HEK293 (cell line): Measurements from ENCODE around the gene DPYD.

Experiments
- CTCF ChIA-PET: fragments of 350-600 bp; formaldehyde crosslinking; extraction: SDS; loops from one replicate; lab custom pipeline; 2021; ENCODE audit warnings: antibody characterized with exemption; lab: Yijun Ruan, JAX
- POLR2A ChIA-PET: fragments of 300-600 bp; formaldehyde crosslinking; extraction: SDS; loops from one replicate; lab custom pipeline; 2020; ENCODE audit warnings: antibody characterized with exemption, inconsistent platforms; lab: Yijun Ruan, JAX
- H3K27ac ChIP-seq: fragments of 200-500 bp; sonication (Bioruptor generic); 2 replicates; pipeline ENCODE4 v1.5.1; 2014; ENCODE audit warnings: low read depth, low read length, control low read depth, inconsistent platforms; ENCODE audit errors: extremely low read depth
- H3K36me3 ChIP-seq, 2 experiments: fragments of 200-500 bp in 1 of 2; sonication (Bioruptor generic) in 1 of 2; 1 replicate in 1 of 2; 2 replicates in 1 of 2; pipeline ENCODE4 v1.5.1; 2014 to 2017; ENCODE audit warnings: inconsistent platforms in 2 of 2, low read length in 2 of 2; ENCODE audit not compliant: control insufficient read depth in 2 of 2, insufficient read depth in 1 of 2
- H3K4me1 ChIP-seq: fragments of 200-500 bp; sonication (Bioruptor generic); 2 replicates; pipeline ENCODE4 v1.5.1; 2014; ENCODE audit warnings: mild to moderate bottlenecking, low read length, inconsistent platforms; ENCODE audit not compliant: control insufficient read depth, insufficient read depth
- H3K4me3 ChIP-seq: 2 replicates; pipeline ENCODE4 v1.5.1; 2011; ENCODE audit warnings: low read depth, mild to moderate bottlenecking, control low read depth, low read length, moderate library complexity
- H3K9me3 ChIP-seq: fragments of 200-500 bp; sonication (Bioruptor generic); 2 replicates; pipeline ENCODE4 v1.5.1; 2014; ENCODE audit warnings: low read depth, low read length, inconsistent platforms; ENCODE audit not compliant: control insufficient read depth, insufficient read depth
- BCL11A ChIP-seq: fragments of 450-650 bp; formaldehyde crosslinking; IDR thresholded peaks from 2 replicates; pipeline ENCODE4 v1.5.1; 2016; ENCODE audit warnings: low read depth, missing biosample characterization, missing genetic modification characterization
- FEZF1 ChIP-seq: fragments of 450-650 bp; formaldehyde crosslinking; IDR thresholded peaks from 2 replicates; pipeline ENCODE4 v1.5.1; 2016; ENCODE audit warnings: missing biosample characterization, missing genetic modification characterization
- KLF8 ChIP-seq: fragments of 450-650 bp; formaldehyde crosslinking; IDR thresholded peaks from 2 replicates; pipeline ENCODE4 v1.5.1; 2016; ENCODE audit warnings: missing biosample characterization, missing genetic modification characterization
- MEIS1 ChIP-seq: sonication (generic); formaldehyde crosslinking; IDR thresholded peaks from 2 replicates; pipeline ENCODE4 v1.8.1; 2022; ENCODE audit warnings: missing genetic modification reagents, mild to moderate bottlenecking, borderline replicate concordance
- SP3 ChIP-seq: fragments of 450-650 bp; formaldehyde crosslinking; IDR thresholded peaks from 2 replicates; pipeline ENCODE4 v1.5.1; 2016; ENCODE audit warnings: missing biosample characterization, missing genetic modification characterization
- WT1 ChIP-seq: fragments of 450-650 bp; formaldehyde crosslinking; IDR thresholded peaks from 2 replicates; pipeline ENCODE4 v1.5.1; 2016; ENCODE audit warnings: missing biosample characterization, missing genetic modification characterization
- YY2 ChIP-seq: fragments of 450-650 bp; formaldehyde crosslinking; IDR thresholded peaks from 2 replicates; pipeline ENCODE4 v1.5.1; 2016; ENCODE audit warnings: missing biosample characterization, missing genetic modification characterization
- ZBTB1 ChIP-seq: fragments of 450-650 bp; formaldehyde crosslinking; IDR thresholded peaks from 2 replicates; pipeline ENCODE4 v1.5.1; 2016; ENCODE audit warnings: missing biosample characterization, missing genetic modification characterization
- ZFP3 ChIP-seq: fragments of 450-650 bp; formaldehyde crosslinking; IDR thresholded peaks from 2 replicates; pipeline ENCODE4 v1.5.1; 2016; ENCODE audit warnings: low read depth, missing biosample characterization, missing genetic modification characterization
- ZNF16 ChIP-seq: fragments of 450-650 bp; formaldehyde crosslinking; IDR thresholded peaks from 2 replicates; pipeline ENCODE4 v1.5.1; 2016; ENCODE audit warnings: low read depth, missing biosample characterization, missing genetic modification characterization
- ZNF184 ChIP-seq: fragments of 450-650 bp; IDR thresholded peaks from 2 replicates; pipeline ENCODE4 v1.5.1; 2018; ENCODE audit warnings: missing biosample characterization, mild to moderate bottlenecking, missing genetic modification characterization
- ZNF211 ChIP-seq: fragments of 450-650 bp; formaldehyde crosslinking; IDR thresholded peaks from 2 replicates; pipeline ENCODE4 v1.5.1; 2016; ENCODE audit warnings: low read depth, missing biosample characterization, missing genetic modification characterization
- ZNF23 ChIP-seq: fragments of 450-650 bp; formaldehyde crosslinking; IDR thresholded peaks from 2 replicates; pipeline ENCODE4 v1.5.1; 2016; ENCODE audit warnings: missing biosample characterization, missing genetic modification characterization, borderline replicate concordance
- ZNF280D ChIP-seq: fragments of 450-650 bp; formaldehyde crosslinking; IDR thresholded peaks from 2 replicates; pipeline ENCODE4 v1.5.1; 2016; ENCODE audit warnings: missing biosample characterization, missing genetic modification characterization
- ZNF292 ChIP-seq: fragments of 450-650 bp; formaldehyde crosslinking; IDR thresholded peaks from 2 replicates; pipeline ENCODE4 v1.5.1; 2016; ENCODE audit warnings: low read depth, missing biosample characterization, missing genetic modification characterization, borderline replicate concordance
- ZNF335 ChIP-seq: fragments of 450-650 bp; formaldehyde crosslinking; conservative IDR thresholded peaks from 2 replicates; pipeline ENCODE4 v1.5.1; 2016; ENCODE audit warnings: missing biosample characterization, missing genetic modification characterization
- ZNF391 ChIP-seq: fragments of 450-650 bp; formaldehyde crosslinking; IDR thresholded peaks from 2 replicates; pipeline ENCODE4 v1.5.1; 2016; ENCODE audit warnings: low read depth, missing biosample characterization, missing genetic modification characterization, borderline replicate concordance
- ZNF416 ChIP-seq: fragments of 450-650 bp; formaldehyde crosslinking; IDR thresholded peaks from 2 replicates; pipeline ENCODE4 v1.5.1; 2016; ENCODE audit warnings: missing biosample characterization, missing genetic modification characterization
- ZNF580 ChIP-seq: fragments of 450-650 bp; formaldehyde crosslinking; IDR thresholded peaks from 2 replicates; pipeline ENCODE4 v1.5.1; 2016; ENCODE audit warnings: missing biosample characterization, missing genetic modification characterization
- ZSCAN30 ChIP-seq: fragments of 450-650 bp; IDR thresholded peaks from 2 replicates; pipeline ENCODE4 v1.5.1; 2018; ENCODE audit warnings: missing biosample characterization, mild to moderate bottlenecking, missing genetic modification characterization, moderate library complexity
- TF ChIP-seq, protein P1 (sequence below): fragments of 450-650 bp; formaldehyde crosslinking; IDR thresholded peaks from 2 replicates; pipeline ENCODE4 v1.5.1; 2017; ENCODE audit warnings: missing biosample characterization, missing genetic modification characterization
- TF ChIP-seq, protein P2 (sequence below): fragments of 450-650 bp; formaldehyde crosslinking; IDR thresholded peaks from 2 replicates; pipeline ENCODE4 v1.5.1; 2016; ENCODE audit warnings: missing biosample characterization, missing genetic modification characterization
- TF ChIP-seq, protein P3 (sequence below): fragments of 450-650 bp; formaldehyde crosslinking; IDR thresholded peaks from 2 replicates; pipeline ENCODE4 v1.5.1; 2016; ENCODE audit warnings: missing biosample characterization, missing genetic modification characterization

DPYD gene

DNA sequence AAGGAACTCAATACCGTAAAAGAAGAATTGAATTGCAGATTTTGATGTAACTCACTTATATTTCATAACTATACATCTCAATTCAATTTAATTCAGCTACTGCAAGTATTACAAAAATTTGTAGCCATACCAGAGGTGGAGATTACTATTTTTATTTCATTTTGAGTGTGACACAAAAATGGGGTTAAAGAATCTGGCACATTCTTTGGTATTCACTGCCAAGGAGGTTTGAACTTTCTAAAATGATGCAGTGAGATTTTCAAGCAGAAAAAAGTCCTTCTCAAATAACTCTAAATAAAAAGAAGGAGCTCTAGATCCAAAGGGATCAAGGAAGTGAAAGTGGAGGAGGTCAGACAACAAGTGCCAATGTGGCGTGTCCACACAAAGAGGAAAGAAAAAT, 569.0 kb downstream of the DPYD start:
- no peaks in the 10 kb centered on the region for H3K36me3 ChIP-seq
- TF ChIP-seq ZNF335 (tag by site-specific recombination) (no peak), ZNF211 (tag by site-specific recombination) (no peak), ZNF184 (tag by site-specific recombination) (no peak), WT1 (tag by site-specific recombination) (no peak), ZNF416 (no peak), FEZF1 (tag by site-specific recombination) (no peak), ZSCAN30 (tag by site-specific recombination) (no peak), YY2 (tag by site-specific recombination) (no peak), ZNF391 (no peak), ZNF580 (tag by site-specific recombination) (no peak), ZBTB1 (tag by site-specific recombination) (no peak)
- ChIA-PET CTCF (interaction anchor here (0.9 kb wide), 1 partner anchor 45 kb away, joined by 3 read pairs; no protein-coding TSS in a partner anchor), POLR2A (no interaction called here)
- H3K9me3 ChIP-seq = no peaks in the 10 kb centered on the region
- H3K4me1 ChIP-seq = no peaks in the 10 kb centered on the region
- no peak overlapping the region for H3K4me3 ChIP-seq
- no peak overlapping the region for H3K27ac ChIP-seq

DNA sequence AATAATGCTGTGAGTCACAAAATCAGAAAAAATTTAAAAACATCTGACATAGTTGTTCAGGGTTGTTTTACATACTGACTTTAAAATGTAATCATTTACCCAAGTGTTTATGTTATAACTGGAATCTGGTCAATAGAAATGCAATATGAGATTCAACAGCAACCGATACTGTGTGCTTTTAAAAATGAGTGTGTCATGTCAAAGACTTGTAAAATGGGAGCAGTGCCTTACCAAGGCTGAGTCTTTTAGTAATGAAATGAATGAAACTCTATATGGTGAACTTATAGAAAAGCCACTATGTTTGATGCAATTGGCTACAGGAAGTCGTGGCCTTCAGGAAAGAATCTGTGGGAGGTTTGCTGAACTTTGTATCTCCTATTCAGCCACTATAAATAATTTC, 570.2 kb downstream of the DPYD start:
- H3K27ac ChIP-seq = no peak overlapping the region
- no peaks in the 10 kb centered on the region for H3K9me3 ChIP-seq
- no peak overlapping the region for H3K4me3 ChIP-seq
- ChIA-PET POLR2A (no interaction called here), CTCF (interaction anchor here (0.9 kb wide), 1 partner anchor 44 kb away, joined by 3 read pairs; no protein-coding TSS in a partner anchor)
- no peaks in the 10 kb centered on the region for H3K4me1 ChIP-seq
- TF ChIP-seq BCL11A (tag by site-specific recombination) (no peak), ZNF23 (tag by site-specific recombination) (no peak)
- TF ChIP-seq, protein P1, sequence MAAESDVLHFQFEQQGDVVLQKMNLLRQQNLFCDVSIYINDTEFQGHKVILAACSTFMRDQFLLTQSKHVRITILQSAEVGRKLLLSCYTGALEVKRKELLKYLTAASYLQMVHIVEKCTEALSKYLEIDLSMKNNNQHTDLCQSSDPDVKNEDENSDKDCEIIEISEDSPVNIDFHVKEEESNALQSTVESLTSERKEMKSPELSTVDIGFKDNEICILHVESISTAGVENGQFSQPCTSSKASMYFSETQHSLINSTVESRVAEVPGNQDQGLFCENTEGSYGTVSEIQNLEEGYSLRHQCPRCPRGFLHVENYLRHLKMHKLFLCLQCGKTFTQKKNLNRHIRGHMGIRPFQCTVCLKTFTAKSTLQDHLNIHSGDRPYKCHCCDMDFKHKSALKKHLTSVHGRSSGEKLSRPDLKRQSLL (tag by site-specific recombination) = no peak
- H3K36me3 ChIP-seq = no peaks in the 10 kb centered on the region

DNA sequence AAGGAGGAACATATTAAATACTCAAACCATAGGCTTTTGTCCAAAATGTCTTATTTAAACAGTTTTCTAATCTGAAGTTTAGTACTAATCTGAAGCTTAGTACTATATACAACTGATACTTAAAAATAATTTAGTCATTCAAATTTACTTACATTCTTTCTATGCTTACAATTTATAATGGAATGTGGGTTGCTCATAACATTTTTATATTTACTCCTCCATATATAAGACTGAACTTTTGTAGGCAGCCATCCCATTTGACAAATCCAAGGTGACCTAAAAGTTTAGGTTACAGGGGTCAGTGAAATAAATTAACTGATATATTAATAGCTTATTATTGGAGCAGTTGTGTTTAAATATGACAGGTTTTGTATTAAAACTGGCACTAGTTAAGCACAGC, 570.6 kb downstream of the DPYD start:
- CTCF ChIA-PET = no interaction called here
- POLR2A ChIA-PET = no interaction called here
- H3K4me3 ChIP-seq = no peak overlapping the region
- no peak overlapping the region for H3K27ac ChIP-seq
- H3K4me1 ChIP-seq = no peaks in the 10 kb centered on the region
- no peaks in the 10 kb centered on the region for H3K9me3 ChIP-seq
- no peaks in the 10 kb centered on the region for H3K36me3 ChIP-seq
- TF ChIP-seq KLF8 (tag by site-specific recombination) (no peak), ZFP3 (tag by site-specific recombination) (no peak), ZNF292 (tag by site-specific recombination) (no peak), MEIS1 (CRISPR knock-in tag) (no peak), ZNF16 (tag by site-specific recombination) (no peak), SP3 (tag by site-specific recombination) (no peak), ZNF280D (tag by site-specific recombination) (no peak)
- TF ChIP-seq, protein P2, sequence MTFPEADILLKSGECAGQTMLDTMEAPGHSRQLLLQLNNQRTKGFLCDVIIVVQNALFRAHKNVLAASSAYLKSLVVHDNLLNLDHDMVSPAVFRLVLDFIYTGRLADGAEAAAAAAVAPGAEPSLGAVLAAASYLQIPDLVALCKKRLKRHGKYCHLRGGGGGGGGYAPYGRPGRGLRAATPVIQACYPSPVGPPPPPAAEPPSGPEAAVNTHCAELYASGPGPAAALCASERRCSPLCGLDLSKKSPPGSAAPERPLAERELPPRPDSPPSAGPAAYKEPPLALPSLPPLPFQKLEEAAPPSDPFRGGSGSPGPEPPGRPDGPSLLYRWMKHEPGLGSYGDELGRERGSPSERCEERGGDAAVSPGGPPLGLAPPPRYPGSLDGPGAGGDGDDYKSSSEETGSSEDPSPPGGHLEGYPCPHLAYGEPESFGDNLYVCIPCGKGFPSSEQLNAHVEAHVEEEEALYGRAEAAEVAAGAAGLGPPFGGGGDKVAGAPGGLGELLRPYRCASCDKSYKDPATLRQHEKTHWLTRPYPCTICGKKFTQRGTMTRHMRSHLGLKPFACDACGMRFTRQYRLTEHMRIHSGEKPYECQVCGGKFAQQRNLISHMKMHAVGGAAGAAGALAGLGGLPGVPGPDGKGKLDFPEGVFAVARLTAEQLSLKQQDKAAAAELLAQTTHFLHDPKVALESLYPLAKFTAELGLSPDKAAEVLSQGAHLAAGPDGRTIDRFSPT (tag by site-specific recombination) = no peak
- TF ChIP-seq, protein P3, sequence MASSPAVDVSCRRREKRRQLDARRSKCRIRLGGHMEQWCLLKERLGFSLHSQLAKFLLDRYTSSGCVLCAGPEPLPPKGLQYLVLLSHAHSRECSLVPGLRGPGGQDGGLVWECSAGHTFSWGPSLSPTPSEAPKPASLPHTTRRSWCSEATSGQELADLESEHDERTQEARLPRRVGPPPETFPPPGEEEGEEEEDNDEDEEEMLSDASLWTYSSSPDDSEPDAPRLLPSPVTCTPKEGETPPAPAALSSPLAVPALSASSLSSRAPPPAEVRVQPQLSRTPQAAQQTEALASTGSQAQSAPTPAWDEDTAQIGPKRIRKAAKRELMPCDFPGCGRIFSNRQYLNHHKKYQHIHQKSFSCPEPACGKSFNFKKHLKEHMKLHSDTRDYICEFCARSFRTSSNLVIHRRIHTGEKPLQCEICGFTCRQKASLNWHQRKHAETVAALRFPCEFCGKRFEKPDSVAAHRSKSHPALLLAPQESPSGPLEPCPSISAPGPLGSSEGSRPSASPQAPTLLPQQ (tag by site-specific recombination) = no peak
